Fibroblast of mammary gland (primary cell): Measurements from ENCODE around the gene ARHGEF38.
"Not testable (repeated sequence)": the region's sequence is repeated elsewhere in the genome, so short reads cannot be mapped to it uniquely, and the experiment has no call there.

Experiments
- DNase-seq: peaks from one replicate; pipeline ENCODE4 v3.0.0-alpha.2; 2010; ENCODE audit warnings: low read depth
- H3K4me3 ChIP-seq: 2 replicates; pipeline ENCODE4 v1.5.1; 2011; ENCODE audit warnings: low read depth, mild to moderate bottlenecking, low read length, moderate library complexity; ENCODE audit not compliant: control insufficient read depth
- TF ChIP-seq, protein P1 (sequence below): conservative IDR thresholded peaks from 2 replicates; pipeline ENCODE4 v1.5.1; 2011; ENCODE audit warnings: low read depth, low read length, inconsistent platforms; ENCODE audit not compliant: control insufficient read depth, insufficient read depth

The ARHGEF38 gene

DNA sequence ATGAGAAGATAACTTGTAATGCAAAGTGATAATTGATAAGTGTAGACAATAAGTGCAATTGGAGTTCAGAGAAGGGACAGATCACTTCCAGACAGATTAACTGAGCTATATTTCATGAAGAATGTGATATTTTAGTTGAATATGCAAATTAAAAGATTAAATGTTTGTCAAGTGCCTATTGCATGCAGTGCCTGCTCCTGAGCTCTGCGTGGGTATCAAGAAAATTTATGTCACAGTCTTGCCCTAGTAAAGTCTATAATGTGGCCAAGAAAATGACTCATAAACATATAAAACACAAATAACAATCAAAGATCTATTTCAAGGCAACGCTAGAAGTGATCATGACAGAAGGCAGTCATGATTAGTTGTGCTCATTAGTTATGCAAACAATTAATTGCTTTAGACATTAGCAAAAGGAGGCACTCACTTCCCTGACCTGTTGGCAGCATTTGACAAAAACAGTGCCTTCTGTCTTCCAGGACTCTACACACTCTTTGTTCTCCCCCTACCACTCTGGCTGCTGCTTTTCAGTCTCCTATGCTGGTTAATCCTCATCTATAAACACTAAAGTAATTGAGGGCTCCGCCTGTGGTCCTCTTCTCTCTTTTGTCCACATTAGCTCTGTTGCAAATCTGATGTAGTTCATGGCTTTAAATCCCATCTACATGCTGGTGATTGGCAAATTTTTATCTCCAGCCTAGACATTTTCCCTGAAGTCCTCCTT is 47.7 kb downstream of the ARHGEF38 start:
- DNase-seq, result no peak
- TF ChIP-seq, protein P1, sequence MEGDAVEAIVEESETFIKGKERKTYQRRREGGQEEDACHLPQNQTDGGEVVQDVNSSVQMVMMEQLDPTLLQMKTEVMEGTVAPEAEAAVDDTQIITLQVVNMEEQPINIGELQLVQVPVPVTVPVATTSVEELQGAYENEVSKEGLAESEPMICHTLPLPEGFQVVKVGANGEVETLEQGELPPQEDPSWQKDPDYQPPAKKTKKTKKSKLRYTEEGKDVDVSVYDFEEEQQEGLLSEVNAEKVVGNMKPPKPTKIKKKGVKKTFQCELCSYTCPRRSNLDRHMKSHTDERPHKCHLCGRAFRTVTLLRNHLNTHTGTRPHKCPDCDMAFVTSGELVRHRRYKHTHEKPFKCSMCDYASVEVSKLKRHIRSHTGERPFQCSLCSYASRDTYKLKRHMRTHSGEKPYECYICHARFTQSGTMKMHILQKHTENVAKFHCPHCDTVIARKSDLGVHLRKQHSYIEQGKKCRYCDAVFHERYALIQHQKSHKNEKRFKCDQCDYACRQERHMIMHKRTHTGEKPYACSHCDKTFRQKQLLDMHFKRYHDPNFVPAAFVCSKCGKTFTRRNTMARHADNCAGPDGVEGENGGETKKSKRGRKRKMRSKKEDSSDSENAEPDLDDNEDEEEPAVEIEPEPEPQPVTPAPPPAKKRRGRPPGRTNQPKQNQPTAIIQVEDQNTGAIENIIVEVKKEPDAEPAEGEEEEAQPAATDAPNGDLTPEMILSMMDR, result no peak
- H3K4me3 ChIP-seq, result no peak overlapping the region

- H3K4me3 ChIP-seq, result no peak overlapping the region
- TF ChIP-seq, protein P1, result no peak
- no peak for DNase-seq
Measured at GRCh38 chr4:105600951-105601350, 48.5 kb downstream of the ARHGEF38 start.

DNA sequence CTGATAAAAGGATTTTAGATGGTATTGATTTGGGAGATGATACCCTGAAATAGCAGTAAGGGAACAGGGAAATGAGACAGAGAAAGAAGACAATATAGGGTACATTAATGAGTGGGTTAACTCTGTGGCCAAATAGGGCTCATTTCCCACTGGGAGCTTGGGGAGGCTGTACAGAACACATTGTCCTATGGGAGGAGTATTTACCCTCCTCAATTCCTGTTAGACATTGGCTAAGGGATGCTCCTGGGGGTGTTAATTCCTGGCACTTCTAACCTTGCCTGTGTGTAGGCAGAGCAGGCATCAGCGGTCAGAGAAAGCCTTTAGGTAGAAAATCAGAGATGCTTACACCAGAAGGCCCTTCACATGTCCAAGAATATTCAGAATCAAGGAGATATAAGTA is 49.0 kb downstream of the ARHGEF38 start:
- no peak overlapping the region for H3K4me3 ChIP-seq
- TF ChIP-seq, protein P1, result no peak
- DNase-seq, result no peak

DNA sequence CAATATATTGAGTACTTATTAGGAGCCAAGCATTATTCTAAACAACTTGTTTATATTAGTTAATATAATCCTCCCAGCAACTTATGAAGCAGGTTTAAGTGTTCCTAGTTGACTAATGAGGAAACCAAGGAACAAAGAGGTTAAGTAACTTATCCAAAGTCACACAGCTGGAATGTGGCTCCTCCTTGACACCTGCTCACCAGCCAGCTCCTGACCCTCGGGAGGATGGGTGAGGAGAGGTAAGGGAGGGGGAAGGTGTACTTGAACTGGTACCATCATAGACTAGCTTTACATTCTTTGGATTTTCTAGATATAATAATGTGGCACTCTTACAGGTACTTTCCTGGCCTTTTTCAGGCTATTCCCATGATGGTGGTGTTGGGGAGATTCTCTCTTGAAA is 50.7 kb downstream of the ARHGEF38 start:
- H3K4me3 ChIP-seq, result no peak overlapping the region
- TF ChIP-seq, protein P1, result no peak
- DNase-seq, result no peak

DNA sequence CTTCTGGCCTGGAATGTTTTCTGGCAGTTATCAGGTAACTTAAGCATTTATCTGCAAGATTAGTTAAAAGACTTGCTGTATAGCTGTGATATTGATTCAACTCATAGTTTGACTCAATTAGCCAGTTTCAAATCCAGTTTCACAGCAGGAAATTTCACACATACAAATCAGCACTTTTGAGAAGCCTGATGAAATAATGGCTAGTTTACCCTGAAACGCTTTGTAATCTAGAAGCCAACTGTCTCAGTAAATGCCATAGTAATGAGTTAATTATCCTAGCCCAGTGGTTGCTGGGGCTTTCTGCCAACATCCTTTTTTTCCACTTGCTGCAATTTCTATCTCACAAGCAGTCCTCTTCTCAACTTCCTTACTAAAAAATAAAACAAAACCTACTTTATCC is 53.1 kb downstream of the ARHGEF38 start:
- peak; percentile 32 for DNase-seq
- TF ChIP-seq, protein P1, result no peak
- H3K4me3 ChIP-seq, result no peak overlapping the region

GRCh38 chr4:105607876-105608275 is 55.5 kb downstream of the ARHGEF38 start:
- H3K4me3 ChIP-seq, result no peak overlapping the region
- no peak for DNase-seq
- TF ChIP-seq, protein P1, result no peak

- DNase-seq, result not testable (repeated sequence)
Measured at GRCh38 chr4:105609819-105610218, 57.4 kb downstream of the ARHGEF38 start.

More at GRCh38 chr4:105609819-105610218, 57.4 kb downstream of the ARHGEF38 start:
- not testable (repeated sequence) for H3K4me3 ChIP-seq
